ENCODE results near the gene CISD2.
"Not testable (repeated sequence)": the region's sequence is repeated elsewhere in the genome, so short reads cannot be mapped to it uniquely, and the experiment has no call there.

CISD2 gene, protein sequence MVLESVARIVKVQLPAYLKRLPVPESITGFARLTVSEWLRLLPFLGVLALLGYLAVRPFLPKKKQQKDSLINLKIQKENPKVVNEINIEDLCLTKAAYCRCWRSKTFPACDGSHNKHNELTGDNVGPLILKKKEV

GRCh38 chr4:102868781-102869568 lies at the start of gene CISD2:
Gene CISD2, plus strand, starts transcription at chr4:102868992. Its CDS starts 93 bp downstream, at chr4:102869085.
- peak within 1 kb of the TSS; percentile 84 for H3K27ac ChIP-seq
- TF ChIP-seq ZFX (IDR thresholded peaks at IDR 0.05), result no peak; the same call in none of the 2 replicates
- TF ChIP-seq, protein P1, sequence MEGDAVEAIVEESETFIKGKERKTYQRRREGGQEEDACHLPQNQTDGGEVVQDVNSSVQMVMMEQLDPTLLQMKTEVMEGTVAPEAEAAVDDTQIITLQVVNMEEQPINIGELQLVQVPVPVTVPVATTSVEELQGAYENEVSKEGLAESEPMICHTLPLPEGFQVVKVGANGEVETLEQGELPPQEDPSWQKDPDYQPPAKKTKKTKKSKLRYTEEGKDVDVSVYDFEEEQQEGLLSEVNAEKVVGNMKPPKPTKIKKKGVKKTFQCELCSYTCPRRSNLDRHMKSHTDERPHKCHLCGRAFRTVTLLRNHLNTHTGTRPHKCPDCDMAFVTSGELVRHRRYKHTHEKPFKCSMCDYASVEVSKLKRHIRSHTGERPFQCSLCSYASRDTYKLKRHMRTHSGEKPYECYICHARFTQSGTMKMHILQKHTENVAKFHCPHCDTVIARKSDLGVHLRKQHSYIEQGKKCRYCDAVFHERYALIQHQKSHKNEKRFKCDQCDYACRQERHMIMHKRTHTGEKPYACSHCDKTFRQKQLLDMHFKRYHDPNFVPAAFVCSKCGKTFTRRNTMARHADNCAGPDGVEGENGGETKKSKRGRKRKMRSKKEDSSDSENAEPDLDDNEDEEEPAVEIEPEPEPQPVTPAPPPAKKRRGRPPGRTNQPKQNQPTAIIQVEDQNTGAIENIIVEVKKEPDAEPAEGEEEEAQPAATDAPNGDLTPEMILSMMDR (conservative IDR thresholded peaks at IDR 0.05), result no peak

- H3K27ac ChIP-seq, result not testable (repeated sequence)
These were observed 49.7 kb upstream of the CISD2 start for GRCh38 chr4:102819100-102819499.

- H3K27ac ChIP-seq, result no peak overlapping the region
- TF ChIP-seq, protein P1 (conservative IDR thresholded peaks at IDR 0.05), result no peak
- TF ChIP-seq ZFX (IDR thresholded peaks at IDR 0.05), result no peak
These were observed 49.0 kb upstream of the CISD2 start for GRCh38 chr4:102819588-102820365.

DNA sequence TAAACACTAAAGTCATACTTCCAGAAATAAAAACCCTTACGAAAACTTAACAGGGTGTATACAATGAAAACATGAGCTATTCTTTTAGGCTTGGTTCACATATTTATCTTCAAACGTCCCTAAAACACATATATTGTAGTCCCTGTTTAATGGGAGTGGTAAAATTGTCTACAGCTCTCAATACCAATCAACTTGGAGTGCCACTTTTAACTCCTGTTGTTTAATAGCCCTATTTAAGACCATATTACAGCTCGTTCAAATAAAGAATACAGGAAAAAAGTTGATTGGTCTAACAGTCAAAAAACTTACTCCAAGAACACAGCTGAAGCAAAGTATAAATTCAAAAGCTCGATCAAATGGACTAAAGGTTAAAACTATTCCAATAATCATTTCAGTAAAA lies 45.3 kb upstream of the CISD2 start:
- TF ChIP-seq, protein P1 (conservative IDR thresholded peaks at IDR 0.05), result no peak
- TF ChIP-seq ZFX (IDR thresholded peaks at IDR 0.05), result no peak
- no peak overlapping the region for H3K27ac ChIP-seq

DNA sequence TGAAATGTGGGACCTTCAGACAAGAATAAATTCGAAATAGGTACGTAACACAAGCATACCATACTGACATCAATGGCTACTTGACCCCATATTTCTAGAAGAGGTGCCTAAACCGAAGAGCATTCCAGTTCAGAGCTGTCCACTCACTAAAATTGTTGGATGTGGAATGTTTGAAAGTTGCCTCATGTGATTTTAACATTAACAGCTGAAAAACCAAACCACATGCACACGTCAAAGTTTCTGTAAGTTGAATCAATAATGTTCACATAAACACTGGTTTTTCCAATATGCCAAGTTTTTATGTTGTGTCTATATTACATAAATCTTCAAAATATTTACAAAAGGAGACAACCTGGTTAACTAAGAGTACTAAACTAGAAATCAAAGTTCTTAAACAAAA lies 44.9 kb upstream of the CISD2 start:
- H3K27ac ChIP-seq, result no peak overlapping the region
- no peak for TF ChIP-seq ZFX (IDR thresholded peaks at IDR 0.05)
- TF ChIP-seq, protein P1 (conservative IDR thresholded peaks at IDR 0.05), result no peak

DNA sequence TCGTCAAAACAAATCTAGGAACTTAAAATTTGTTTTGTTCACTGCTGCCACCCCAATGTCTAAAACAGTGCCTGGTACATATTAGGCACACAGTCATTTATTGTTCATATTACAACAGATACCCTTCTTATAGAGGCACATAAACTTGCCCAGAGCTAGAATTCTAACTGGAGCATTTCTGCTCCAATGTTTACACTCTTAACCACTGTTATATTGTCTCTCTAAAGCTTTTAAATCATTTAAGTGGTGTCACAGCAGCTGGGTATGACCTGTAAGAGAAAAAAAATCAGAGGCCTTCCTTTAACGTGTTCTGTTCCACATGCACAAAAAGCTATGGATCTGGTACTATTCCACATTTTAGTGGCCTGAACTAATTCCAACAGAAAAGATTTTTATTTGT lies 44.4 kb upstream of the CISD2 start:
- no peak for TF ChIP-seq ZFX (IDR thresholded peaks at IDR 0.05)
- TF ChIP-seq, protein P1 (conservative IDR thresholded peaks at IDR 0.05), result no peak
- no peak overlapping the region for H3K27ac ChIP-seq

DNA sequence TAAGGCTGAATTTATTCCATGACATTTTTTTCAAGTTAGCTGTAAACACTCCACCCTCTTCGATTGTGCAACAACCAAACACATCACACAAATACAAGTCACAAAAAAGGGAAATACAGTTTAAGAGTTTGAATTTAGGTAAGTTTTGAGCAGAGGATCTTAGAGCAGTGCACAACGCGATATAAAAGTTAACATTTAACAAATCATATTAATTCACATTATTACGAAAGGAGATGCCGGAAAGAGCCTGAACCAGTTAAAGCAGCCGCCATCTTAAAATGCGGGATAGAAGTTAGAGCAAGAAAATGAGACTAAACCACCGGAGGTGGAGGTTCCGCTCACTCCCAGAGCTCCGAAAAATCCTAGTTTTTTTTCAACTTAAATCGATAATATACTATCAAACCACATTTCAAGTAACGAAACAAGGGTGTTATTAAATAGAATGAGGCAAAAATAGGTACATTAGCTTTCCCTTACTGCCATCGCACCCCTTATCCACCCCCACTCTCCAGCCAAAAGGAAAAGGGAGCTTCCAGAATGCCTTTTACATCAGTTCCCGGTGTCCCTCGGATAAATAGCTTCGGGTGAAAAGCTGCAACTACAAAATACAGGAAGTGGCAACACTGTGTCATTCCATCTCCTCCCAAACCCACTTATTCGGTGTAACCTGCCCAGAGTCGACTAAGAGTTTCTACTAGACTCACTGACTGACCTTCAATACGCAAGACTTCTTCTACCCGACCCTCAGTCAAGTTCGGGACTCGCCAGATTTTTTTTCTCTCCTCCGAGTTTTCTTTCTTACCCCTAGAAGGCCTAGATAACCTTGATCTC lies 43.3 kb upstream of the CISD2 start:
- TF ChIP-seq, protein P1 (conservative IDR thresholded peaks at IDR 0.05), result no peak
- no peak for TF ChIP-seq ZFX (IDR thresholded peaks at IDR 0.05)
- H3K27ac ChIP-seq, result peak overlapping the region; percentile 99; the same call in 1 of the 2 replicates
